ENCODE measurements around the gene TDRD7. TPM values are rescaled to one million over a fixed set of nuclear protein-coding genes. Genes with fewer than 3 reads are reported as not detected.

Gene TDRD7
- total and polyA plus RNA-seq, 8 donors, result 6.3 to 17.5 (median 7.4) TPM

DNA sequence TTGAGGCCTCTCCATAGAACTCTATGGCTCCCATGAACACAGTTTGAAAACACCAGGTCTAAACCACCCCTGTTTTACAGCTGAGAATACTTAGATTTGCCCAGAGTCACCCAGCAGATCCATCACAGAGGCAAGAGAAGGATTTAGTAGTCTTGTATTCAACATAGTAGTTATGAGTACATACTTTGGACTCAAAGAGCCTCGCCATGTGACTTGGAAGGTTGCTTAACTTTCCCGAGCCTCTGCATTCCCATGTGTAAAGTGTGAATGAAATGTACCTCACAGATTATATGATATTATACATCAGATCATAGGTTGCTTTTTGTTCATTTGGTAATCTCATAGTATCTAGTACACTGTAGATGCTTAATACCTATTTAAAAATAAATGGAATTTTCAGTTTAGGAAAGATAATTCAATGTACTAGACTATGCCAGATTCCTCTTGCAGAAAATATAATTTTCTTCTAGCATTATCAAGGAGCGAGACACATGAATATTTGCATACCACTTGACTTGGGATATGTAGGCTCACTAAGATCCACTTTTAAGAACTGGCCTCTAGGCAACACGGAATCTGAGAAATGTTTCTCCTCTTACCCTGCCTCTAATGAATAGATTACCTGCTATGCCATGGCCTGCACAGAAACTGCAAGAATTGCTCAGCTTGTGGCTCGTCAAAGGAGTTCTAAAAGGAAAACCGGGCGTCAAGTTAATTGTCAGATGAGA lies 18.6 kb downstream of the TDRD7 start:
- DNase-seq (no peak), ATAC-seq (peak; percentile 58)
- H3K4me1 ChIP-seq, result no peaks in the 10 kb centered on the region
- TF ChIP-seq, protein P1, sequence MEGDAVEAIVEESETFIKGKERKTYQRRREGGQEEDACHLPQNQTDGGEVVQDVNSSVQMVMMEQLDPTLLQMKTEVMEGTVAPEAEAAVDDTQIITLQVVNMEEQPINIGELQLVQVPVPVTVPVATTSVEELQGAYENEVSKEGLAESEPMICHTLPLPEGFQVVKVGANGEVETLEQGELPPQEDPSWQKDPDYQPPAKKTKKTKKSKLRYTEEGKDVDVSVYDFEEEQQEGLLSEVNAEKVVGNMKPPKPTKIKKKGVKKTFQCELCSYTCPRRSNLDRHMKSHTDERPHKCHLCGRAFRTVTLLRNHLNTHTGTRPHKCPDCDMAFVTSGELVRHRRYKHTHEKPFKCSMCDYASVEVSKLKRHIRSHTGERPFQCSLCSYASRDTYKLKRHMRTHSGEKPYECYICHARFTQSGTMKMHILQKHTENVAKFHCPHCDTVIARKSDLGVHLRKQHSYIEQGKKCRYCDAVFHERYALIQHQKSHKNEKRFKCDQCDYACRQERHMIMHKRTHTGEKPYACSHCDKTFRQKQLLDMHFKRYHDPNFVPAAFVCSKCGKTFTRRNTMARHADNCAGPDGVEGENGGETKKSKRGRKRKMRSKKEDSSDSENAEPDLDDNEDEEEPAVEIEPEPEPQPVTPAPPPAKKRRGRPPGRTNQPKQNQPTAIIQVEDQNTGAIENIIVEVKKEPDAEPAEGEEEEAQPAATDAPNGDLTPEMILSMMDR (IDR thresholded peaks at IDR 0.05), result no peak
- no peaks in the 10 kb centered on the region for H3K9me3 ChIP-seq
- H3K27ac ChIP-seq, result no peak overlapping the region
- no peak overlapping the region for H3K4me3 ChIP-seq
- no peaks in the 10 kb centered on the region for H3K27me3 ChIP-seq
- intact Hi-C loops (cut with DNase I), result no loop called here
- H3K36me3 ChIP-seq, result peaks cover 0 to 60% of the 10 kb centered on the region in 2 donors

DNA sequence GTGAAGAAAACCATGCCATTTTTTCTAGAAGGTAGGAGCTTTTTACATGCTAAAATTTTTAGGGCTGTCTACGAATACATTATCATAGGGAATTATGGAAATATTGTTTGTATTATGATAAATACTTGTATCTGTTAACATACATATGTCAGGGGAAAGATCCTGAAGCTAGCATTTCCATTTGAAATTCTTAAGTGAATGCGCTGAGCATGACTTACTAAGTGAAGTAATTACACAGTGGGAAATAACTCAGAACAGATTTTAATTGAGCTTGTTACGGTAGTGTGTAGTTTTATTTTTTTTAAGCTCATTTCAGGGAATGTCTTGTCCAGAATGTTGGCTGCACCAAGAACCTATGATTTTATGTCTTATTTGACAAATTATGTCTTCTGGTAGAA lies 19.1 kb downstream of the TDRD7 start:
- peaks cover 0 to 60% of the 10 kb centered on the region in 2 donors for H3K36me3 ChIP-seq
- no peak for ATAC-seq

DNA sequence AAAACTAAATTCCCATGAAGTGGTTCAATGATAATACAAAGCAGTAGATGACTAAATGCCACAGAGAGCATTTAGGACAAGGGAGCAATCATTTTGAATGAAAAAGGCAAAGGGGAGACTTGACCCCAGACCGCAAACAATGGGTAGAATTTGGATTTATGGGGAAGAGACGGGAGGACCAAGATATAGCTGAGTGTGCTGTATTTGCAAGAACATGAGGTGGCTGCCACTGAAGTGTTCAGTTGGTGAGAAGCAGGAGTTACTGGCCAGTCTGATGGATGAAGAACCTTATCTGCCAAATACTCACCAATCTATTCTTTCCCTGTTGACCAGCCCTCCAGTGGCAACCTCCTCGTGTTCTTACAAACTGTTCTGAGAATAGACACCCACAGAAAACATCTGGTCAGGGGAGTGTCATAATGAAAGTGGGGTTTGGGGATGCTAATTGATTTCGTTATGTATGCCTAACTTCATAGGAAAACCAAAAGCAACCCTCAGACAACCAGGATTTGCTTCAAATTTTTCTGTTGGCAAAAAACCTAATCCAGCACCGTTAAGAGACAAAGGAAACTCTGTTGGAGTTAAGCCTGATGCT lies 19.8 kb downstream of the TDRD7 start:
- DNase-seq, result no peak
- TF ChIP-seq, protein P1 (IDR thresholded peaks at IDR 0.05), result no peak
- intact Hi-C loops (cut with DNase I), result no loop called here
- peaks cover 0 to 60% of the 10 kb centered on the region in 2 donors for H3K36me3 ChIP-seq
- H3K4me1 ChIP-seq, result peaks cover 0 to 8% of the 10 kb centered on the region in 2 donors
- no peaks in the 10 kb centered on the region for H3K9me3 ChIP-seq
- no peak for ATAC-seq
- H3K27me3 ChIP-seq, result no peaks in the 10 kb centered on the region
- no peak overlapping the region for H3K4me3 ChIP-seq
- no peak overlapping the region for H3K27ac ChIP-seq

More for the DNA sequence above, 19.1 kb downstream of the TDRD7 start:
- Histone ChIP-seq H3K9me3 (no peaks in the 10 kb centered on the region), H3K4me3 (no peak overlapping the region), H3K4me1 (peaks cover 0 to 2% of the 10 kb centered on the region in 2 donors), H3K27ac (no peak overlapping the region), H3K27me3 (no peaks in the 10 kb centered on the region)
- no peak for DNase-seq
- intact Hi-C loops (cut with DNase I), result no loop called here
- TF ChIP-seq, protein P1 (IDR thresholded peaks at IDR 0.05), result no peak

DNA sequence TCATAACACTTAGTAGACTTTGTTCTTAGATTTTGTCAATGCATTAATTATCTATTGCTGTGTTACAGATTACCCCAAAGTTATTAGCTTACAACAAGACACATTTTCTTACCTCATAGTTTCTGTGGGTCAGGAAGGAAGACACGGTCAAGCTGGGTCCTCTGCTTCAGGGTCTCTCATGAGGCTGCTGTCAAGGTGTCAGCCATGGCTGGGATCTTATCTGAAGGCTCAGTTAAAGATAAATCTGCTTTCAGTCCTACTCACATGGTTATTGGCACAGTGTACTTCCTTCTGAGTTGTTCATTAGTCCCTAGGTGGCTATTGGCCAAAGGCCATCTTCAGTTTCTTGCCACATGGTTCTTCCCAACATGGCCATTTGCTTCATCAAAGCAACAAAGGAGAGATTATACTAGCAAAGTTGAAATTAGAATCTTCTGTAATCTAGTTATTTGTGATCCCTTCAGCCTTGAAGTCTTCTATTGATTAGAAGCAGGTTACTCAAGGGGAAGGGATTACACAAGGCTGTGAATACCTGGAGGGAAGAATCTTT lies 25.2 kb downstream of the TDRD7 start:
- TF ChIP-seq, protein P1 (IDR thresholded peaks at IDR 0.05), result no peak
- DNase-seq (no peak), ATAC-seq (no peak)
- Histone ChIP-seq H3K36me3 (peaks cover 0 to 47% of the 10 kb centered on the region in 2 donors), H3K9me3 (no peaks in the 10 kb centered on the region), H3K4me1 (peaks cover 0 to 12% of the 10 kb centered on the region in 2 donors), H3K27ac (no peak overlapping the region), H3K27me3 (no peaks in the 10 kb centered on the region), H3K4me3 (no peak overlapping the region)
- intact Hi-C loops (cut with DNase I), result no loop called here

DNA sequence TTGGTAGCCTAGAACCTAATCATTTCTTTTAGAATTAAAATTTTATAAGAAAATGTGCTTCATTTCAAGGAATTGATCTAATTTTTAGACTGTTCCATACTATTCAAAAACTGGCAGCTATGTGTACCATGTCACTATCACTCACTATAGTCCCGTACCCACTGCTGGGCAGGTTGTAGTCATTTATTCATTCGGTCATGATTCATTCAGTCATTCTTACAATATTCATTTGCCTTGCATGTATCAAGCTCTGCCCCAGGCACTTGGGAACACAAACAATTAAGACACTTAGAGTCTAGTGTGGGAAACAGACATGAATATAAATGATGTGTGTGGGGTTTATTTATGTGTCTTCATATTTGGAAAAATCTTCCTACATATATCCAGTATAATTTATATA lies 26.4 kb downstream of the TDRD7 start:
- Histone ChIP-seq H3K4me3 (no peak overlapping the region), H3K27me3 (no peaks in the 10 kb centered on the region), H3K9me3 (no peaks in the 10 kb centered on the region), H3K4me1 (peaks cover 0 to 12% of the 10 kb centered on the region in 2 donors), H3K36me3 (peaks cover 0 to 41% of the 10 kb centered on the region in 2 donors), H3K27ac (no peak overlapping the region)
- ATAC-seq (no peak), DNase-seq (no peak)
- TF ChIP-seq, protein P1 (IDR thresholded peaks at IDR 0.05), result no peak
- intact Hi-C loops (cut with DNase I), result no loop called here

All from left lung (tissue), 10 donors.